Measurements from ENCODE around the gene KIAA1755. TPM values are rescaled to one million over a fixed set of nuclear protein-coding genes. Genes with fewer than 3 reads are reported as not detected.
"Not testable (repeated sequence)": the region's sequence is repeated elsewhere in the genome, so short reads cannot be mapped to it uniquely, and the experiment has no call there.

KIAA1755 gene
- total RNA-seq, 6 experiments from 2014 or later: 0.06 to 2.7 (median 1.5) TPM

- DNase-seq (peak in 1 of 3 donors; percentile 33), ATAC-seq (no peak)
- peaks cover 0 to 4% (median 0%) of the 10 kb centered on the region in 4 donors for H3K4me1 ChIP-seq
- H3K36me3 ChIP-seq: no peaks in the 10 kb centered on the region
- H3K27me3 ChIP-seq: no peaks in the 10 kb centered on the region
- intact Hi-C loops (cut with DNase I): no loop called here
- H3K27ac ChIP-seq: no peak overlapping the region
- TF ChIP-seq POLR2A (IDR thresholded peaks at IDR 0.05) (no peak), CTCF (IDR thresholded peaks at IDR 0.05) (no peak)
- H3K9me3 ChIP-seq: no peaks in the 10 kb centered on the region
- H3K4me3 ChIP-seq: no peak overlapping the region
- WGBS (ENCODE audit: insufficient coverage, low coverage, low lambda C conversion rate, missing lambda C conversion rate): 88% methylated on average over 2 of the region's 2 CpGs
Observed at GRCh38 chr20:38283236-38283635, 22.7 kb upstream of the KIAA1755 start.

- H3K4me1 ChIP-seq, H3K27ac ChIP-seq: not testable (repeated sequence)
- WGBS (ENCODE audit: insufficient coverage, low coverage, low lambda C conversion rate, missing lambda C conversion rate): 77% methylated on average over 2 of the region's 6 CpGs
Observed at GRCh38 chr20:38281176-38281915, 20.8 kb upstream of the KIAA1755 start.

GRCh38 chr20:38278763-38279162, 18.2 kb upstream of the KIAA1755 start:
- no peak overlapping the region for H3K27ac ChIP-seq
- intact Hi-C loops (cut with DNase I): no loop called here
- peaks cover 0 to 4% (median 0%) of the 10 kb centered on the region in 4 donors for H3K4me1 ChIP-seq
- ATAC-seq (no peak), DNase-seq (peak in 1 of 3 donors; percentile 12)
- H3K27me3 ChIP-seq: no peaks in the 10 kb centered on the region
- H3K36me3 ChIP-seq: no peaks in the 10 kb centered on the region
- no peaks in the 10 kb centered on the region for H3K9me3 ChIP-seq
- WGBS (ENCODE audit: insufficient coverage, low coverage, low lambda C conversion rate, missing lambda C conversion rate): 100% methylated on average over 2 of the region's 2 CpGs
- TF ChIP-seq CTCF (IDR thresholded peaks at IDR 0.05) (no peak), POLR2A (IDR thresholded peaks at IDR 0.05) (no peak)
- H3K4me3 ChIP-seq: no peak overlapping the region

More at GRCh38 chr20:38281176-38281915, 20.8 kb upstream of the KIAA1755 start:
- H3K36me3 ChIP-seq; H3K9me3 ChIP-seq; H3K4me3 ChIP-seq; intact Hi-C loops (cut with DNase I); H3K27me3 ChIP-seq; ATAC-seq: not testable (repeated sequence)
- peak in 1 of 3 donors; percentile 33 for DNase-seq

- H3K27me3 ChIP-seq: no peaks in the 10 kb centered on the region
- WGBS (ENCODE audit: insufficient coverage, low coverage, low lambda C conversion rate, missing lambda C conversion rate): 61% methylated on average over 3 of the region's 14 CpGs
- no peak overlapping the region for H3K27ac ChIP-seq
- peak in 1 of 3 donors; percentile 31 for DNase-seq
- no peaks in the 10 kb centered on the region for H3K9me3 ChIP-seq
- H3K4me1 ChIP-seq: peaks cover 0 to 4% (median 0%) of the 10 kb centered on the region in 4 donors
- no peaks in the 10 kb centered on the region for H3K36me3 ChIP-seq
- ATAC-seq: no peak
- TF ChIP-seq CTCF (IDR thresholded peaks at IDR 0.05): no peak
- no peak for TF ChIP-seq POLR2A (IDR thresholded peaks at IDR 0.05)
- intact Hi-C loops (cut with DNase I): no loop called here
- H3K4me3 ChIP-seq: no peak overlapping the region
Observed at GRCh38 chr20:38278131-38278530, 17.6 kb upstream of the KIAA1755 start.

- ATAC-seq: no peak
- no peak for DNase-seq
- intact Hi-C loops (cut with DNase I): no loop called here
- TF ChIP-seq POLR2A (IDR thresholded peaks at IDR 0.05): no peak
- TF ChIP-seq CTCF (IDR thresholded peaks at IDR 0.05): no peak
- Histone ChIP-seq H3K36me3 (no peaks in the 10 kb centered on the region), H3K4me1 (peaks cover 0 to 4% (median 0%) of the 10 kb centered on the region in 4 donors), H3K4me3 (no peak overlapping the region), H3K27ac (no peak overlapping the region), H3K9me3 (no peaks in the 10 kb centered on the region), H3K27me3 (no peaks in the 10 kb centered on the region)
- WGBS (ENCODE audit: insufficient coverage, low coverage, low lambda C conversion rate, missing lambda C conversion rate): 89% methylated on average over 1 of the region's 2 CpGs
Observed at GRCh38 chr20:38277691-38278090, 17.2 kb upstream of the KIAA1755 start.
